ENCODE results near the gene ILRUN. TPM values are rescaled to one million over a fixed set of nuclear protein-coding genes. Genes with fewer than 3 reads are reported as not detected.

ILRUN gene
- total and polyA plus RNA-seq, 9 of the 15 experiments (the other 6 are each of a cell fraction or from before 2014, with no cell fraction given) = 24.9 to 78.9 (median 53.4) TPM

DNA sequence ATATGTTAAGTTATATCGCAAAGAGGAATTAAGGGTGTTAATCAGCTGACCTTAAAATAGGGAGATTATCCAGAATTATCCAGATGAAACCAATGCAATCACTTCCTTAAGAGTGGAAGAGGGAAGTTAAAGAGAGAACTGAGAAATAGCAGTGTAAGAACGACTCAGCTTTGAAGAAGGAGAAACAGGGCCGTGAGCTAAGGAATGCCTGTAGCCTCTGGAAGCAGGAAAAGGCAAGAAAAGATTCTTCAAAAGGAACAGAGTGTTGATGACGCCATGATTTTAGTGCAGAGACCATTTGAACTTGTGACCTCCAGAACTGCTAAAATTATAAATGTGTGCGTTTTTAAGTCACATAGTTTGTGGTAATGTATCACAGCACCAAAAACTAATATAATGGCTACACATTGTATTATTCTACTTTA lies 32.7 kb downstream of the ILRUN start (continued):
- TF ChIP-seq, protein P1, sequence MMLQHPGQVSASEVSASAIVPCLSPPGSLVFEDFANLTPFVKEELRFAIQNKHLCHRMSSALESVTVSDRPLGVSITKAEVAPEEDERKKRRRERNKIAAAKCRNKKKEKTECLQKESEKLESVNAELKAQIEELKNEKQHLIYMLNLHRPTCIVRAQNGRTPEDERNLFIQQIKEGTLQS (IDR thresholded peaks at IDR 0.05) = 0 out of 2 replicates have a peak, but pooled peaks have one; percentile 52
- TF ChIP-seq, protein P1 (CRISPR knock-in tag; conservative IDR thresholded peaks at IDR 0.05) = no peak
- TF ChIP-seq KAT7 (CRISPR knock-in tag; IDR thresholded peaks at IDR 0.05; ENCODE audit: borderline replicate concordance) (no peak), NR0B1 (IDR thresholded peaks at IDR 0.05; ENCODE audit: partially characterized antibody) (no peak), POLR2AphosphoS2 (IDR thresholded peaks at IDR 0.05; ENCODE audit: low read length) (no peak), KLF6 (CRISPR knock-in tag; IDR thresholded peaks at IDR 0.05; ENCODE audit: borderline replicate concordance) (0 out of 2 replicates have a peak, but pooled peaks have one; percentile 4), ZNF79 (CRISPR knock-in tag; IDR thresholded peaks at IDR 0.05; ENCODE audit: low read depth) (0 out of 2 replicates have a peak, but pooled peaks have one; percentile 16), EZH2 (IDR thresholded peaks at IDR 0.05; ENCODE audit: borderline replicate concordance, low read depth, low read length) (no peak), SMAD3 (CRISPR knock-in tag; conservative IDR thresholded peaks at IDR 0.05) (peak; percentile 22; the same call in 1 of the 2 replicates), LEF1 (IDR thresholded peaks at IDR 0.05) (peak; percentile 9; the same call in 1 of the 2 replicates), TEAD4 (IDR thresholded peaks at IDR 0.05; ENCODE audit: low read length) (no peak; the same call in 1 of the 2 replicates), TEAD4 (CRISPR knock-in tag; IDR thresholded peaks at IDR 0.05; ENCODE audit: borderline replicate concordance) (no peak), XRCC5 (IDR thresholded peaks at IDR 0.05; ENCODE audit: low read depth, low read length) (no peak), BRD4 (IDR thresholded peaks at IDR 0.05) (peak; percentile 63; the same call in 1 of the 2 replicates), JUND (IDR thresholded peaks at IDR 0.05; ENCODE audit: borderline replicate concordance, low read depth, low read length) (0 out of 2 replicates have a peak, but pooled peaks have one; percentile 13), JUND (tag; IDR thresholded peaks at IDR 0.05; ENCODE audit: borderline replicate concordance, low read depth, low read length) (no peak; the same call in 2 of the 3 replicates), SLC30A9 (CRISPR knock-in tag; IDR thresholded peaks at IDR 0.05) (no peak), MECOM (CRISPR knock-in tag; IDR thresholded peaks at IDR 0.05) (0 out of 2 replicates have a peak, but pooled peaks have one; percentile 30), MEF2D (tag; conservative IDR thresholded peaks at IDR 0.05; ENCODE audit: low read depth) (peak; percentile 22; the same call in 1 of the 2 replicates), HNRNPLL (IDR thresholded peaks at IDR 0.05; ENCODE audit: low read depth, low read length, poor library complexity, severe bottlenecking) (no peak), NFXL1 (CRISPR knock-in tag; IDR thresholded peaks at IDR 0.05) (peak; percentile 11; the same call in 1 of the 2 replicates), POLR2A (conservative IDR thresholded peaks at IDR 0.05) (no peak; the same call in 1 of the 2 replicates)
- TF ChIP-seq, protein P2, sequence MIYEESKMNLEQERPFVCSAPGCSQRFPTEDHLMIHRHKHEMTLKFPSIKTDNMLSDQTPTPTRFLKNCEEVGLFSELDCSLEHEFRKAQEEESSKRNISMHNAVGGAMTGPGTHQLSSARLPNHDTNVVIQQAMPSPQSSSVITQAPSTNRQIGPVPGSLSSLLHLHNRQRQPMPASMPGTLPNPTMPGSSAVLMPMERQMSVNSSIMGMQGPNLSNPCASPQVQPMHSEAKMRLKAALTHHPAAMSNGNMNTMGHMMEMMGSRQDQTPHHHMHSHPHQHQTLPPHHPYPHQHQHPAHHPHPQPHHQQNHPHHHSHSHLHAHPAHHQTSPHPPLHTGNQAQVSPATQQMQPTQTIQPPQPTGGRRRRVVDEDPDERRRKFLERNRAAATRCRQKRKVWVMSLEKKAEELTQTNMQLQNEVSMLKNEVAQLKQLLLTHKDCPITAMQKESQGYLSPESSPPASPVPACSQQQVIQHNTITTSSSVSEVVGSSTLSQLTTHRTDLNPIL (CRISPR knock-in tag; IDR thresholded peaks at IDR 0.05) = 0 out of 2 replicates have a peak, but pooled peaks have one; percentile 14
- TF ChIP-seq, protein P3, sequence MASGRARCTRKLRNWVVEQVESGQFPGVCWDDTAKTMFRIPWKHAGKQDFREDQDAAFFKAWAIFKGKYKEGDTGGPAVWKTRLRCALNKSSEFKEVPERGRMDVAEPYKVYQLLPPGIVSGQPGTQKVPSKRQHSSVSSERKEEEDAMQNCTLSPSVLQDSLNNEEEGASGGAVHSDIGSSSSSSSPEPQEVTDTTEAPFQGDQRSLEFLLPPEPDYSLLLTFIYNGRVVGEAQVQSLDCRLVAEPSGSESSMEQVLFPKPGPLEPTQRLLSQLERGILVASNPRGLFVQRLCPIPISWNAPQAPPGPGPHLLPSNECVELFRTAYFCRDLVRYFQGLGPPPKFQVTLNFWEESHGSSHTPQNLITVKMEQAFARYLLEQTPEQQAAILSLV (tag; IDR thresholded peaks at IDR 0.05) = peak; percentile 64
- TF ChIP-seq, protein P4, sequence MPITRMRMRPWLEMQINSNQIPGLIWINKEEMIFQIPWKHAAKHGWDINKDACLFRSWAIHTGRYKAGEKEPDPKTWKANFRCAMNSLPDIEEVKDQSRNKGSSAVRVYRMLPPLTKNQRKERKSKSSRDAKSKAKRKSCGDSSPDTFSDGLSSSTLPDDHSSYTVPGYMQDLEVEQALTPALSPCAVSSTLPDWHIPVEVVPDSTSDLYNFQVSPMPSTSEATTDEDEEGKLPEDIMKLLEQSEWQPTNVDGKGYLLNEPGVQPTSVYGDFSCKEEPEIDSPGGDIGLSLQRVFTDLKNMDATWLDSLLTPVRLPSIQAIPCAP (CRISPR knock-in tag; IDR thresholded peaks at IDR 0.05; ENCODE audit: borderline replicate concordance) = no peak

All from K562 (cell line).